GM12891 (cell line): ENCODE measurements around the gene SSTR3.
"Not testable (repeated sequence)": the region's sequence is repeated elsewhere in the genome, so short reads cannot be mapped to it uniquely, and the experiment has no call there.

Experiments used
- DNase-seq: peaks from one replicate; pipeline ENCODE4 v3.0.0; 2011; ENCODE audit warnings: low spot score; ENCODE audit not compliant: insufficient read length
- FAIRE-seq: peaks from 2 replicates; lab custom pipeline; 2011; peaks lifted over from hg19 to GRCh38; lab: Jason Lieb, UNC
- PAX5 ChIP-seq: IDR thresholded peaks from 2 replicates; pipeline ENCODE4 v1.6.1; 2011; ENCODE audit warnings: low read length, moderate library complexity, mild to moderate bottlenecking; ENCODE audit not compliant: insufficient read depth, severe bottlenecking
- POLR2A ChIP-seq: IDR thresholded peaks from 2 replicates; pipeline ENCODE4 v1.6.1; 2011; ENCODE audit warnings: low read depth, low read length, control low read depth
- POLR2AphosphoS5 ChIP-seq: IDR thresholded peaks from 2 replicates; pipeline ENCODE4 v1.6.1; 2011; ENCODE audit warnings: low read depth, low read length, control low read depth
- POU2F2 ChIP-seq: IDR thresholded peaks from 2 replicates; pipeline ENCODE4 v1.6.1; 2011; ENCODE audit warnings: low read depth, mild to moderate bottlenecking, control low read depth, low read length, moderate library complexity
- SPI1 ChIP-seq: IDR thresholded peaks from 2 replicates; pipeline ENCODE4 v1.6.1; 2011; ENCODE audit warnings: low read depth, low read length, control low read depth
- TAF1 ChIP-seq: IDR thresholded peaks from 2 replicates; pipeline ENCODE4 v1.6.1; 2011; ENCODE audit warnings: low read depth, low read length, control low read depth

Gene SSTR3

GRCh38 chr22:37175414-37176281 is 36.6 kb downstream of the SSTR3 start:
- FAIRE-seq: no peak
- no peak for DNase-seq
- TF ChIP-seq SPI1 (no peak), POLR2AphosphoS5 (no peak), POLR2A (no peak)

GRCh38 chr22:37174964-37175363 is 37.3 kb downstream of the SSTR3 start:
- TF ChIP-seq PAX5 (no peak), TAF1 (no peak), SPI1 (no peak), POLR2AphosphoS5 (no peak), POU2F2 (no peak), POLR2A (no peak)
- DNase-seq (no peak), FAIRE-seq (no peak)

GRCh38 chr22:37173709-37174108 is 38.6 kb downstream of the SSTR3 start:
- DNase-seq: no peak
- no peak for TF ChIP-seq POLR2A
- no peak for TF ChIP-seq TAF1
- TF ChIP-seq PAX5: no peak
- FAIRE-seq: no peak

- FAIRE-seq (no peak), DNase-seq (no peak)
- TF ChIP-seq TAF1 (no peak), SPI1 (no peak), POLR2A (no peak), PAX5 (no peak), POLR2AphosphoS5 (no peak)
These were observed 39.7 kb downstream of the SSTR3 start for GRCh38 chr22:37172266-37173245.

DNA sequence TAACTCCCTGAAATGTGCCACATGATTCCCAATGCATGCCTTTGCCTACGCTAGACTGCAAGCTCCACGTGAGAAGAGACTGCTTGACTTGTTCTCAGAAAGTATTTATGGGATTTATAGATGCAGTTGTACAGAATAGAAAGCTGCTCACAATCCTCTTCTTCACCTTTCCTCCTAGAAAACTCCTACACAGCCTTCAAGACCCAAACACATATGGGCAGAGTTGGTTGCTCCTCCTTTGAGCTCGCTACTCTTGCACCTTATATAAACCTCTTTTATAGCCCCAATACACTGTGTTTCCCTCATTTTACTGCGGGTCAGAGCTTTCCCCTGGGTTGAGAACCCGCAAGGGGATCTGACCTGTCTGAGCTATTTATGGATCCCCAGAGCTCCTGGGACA is 40.6 kb downstream of the SSTR3 start:
- TF ChIP-seq POU2F2: no peak
- TF ChIP-seq POLR2AphosphoS5: no peak
- TF ChIP-seq PAX5: no peak
- no peak for TF ChIP-seq SPI1
- no peak for TF ChIP-seq TAF1
- TF ChIP-seq POLR2A: no peak
- DNase-seq (no peak), FAIRE-seq (no peak)

DNA sequence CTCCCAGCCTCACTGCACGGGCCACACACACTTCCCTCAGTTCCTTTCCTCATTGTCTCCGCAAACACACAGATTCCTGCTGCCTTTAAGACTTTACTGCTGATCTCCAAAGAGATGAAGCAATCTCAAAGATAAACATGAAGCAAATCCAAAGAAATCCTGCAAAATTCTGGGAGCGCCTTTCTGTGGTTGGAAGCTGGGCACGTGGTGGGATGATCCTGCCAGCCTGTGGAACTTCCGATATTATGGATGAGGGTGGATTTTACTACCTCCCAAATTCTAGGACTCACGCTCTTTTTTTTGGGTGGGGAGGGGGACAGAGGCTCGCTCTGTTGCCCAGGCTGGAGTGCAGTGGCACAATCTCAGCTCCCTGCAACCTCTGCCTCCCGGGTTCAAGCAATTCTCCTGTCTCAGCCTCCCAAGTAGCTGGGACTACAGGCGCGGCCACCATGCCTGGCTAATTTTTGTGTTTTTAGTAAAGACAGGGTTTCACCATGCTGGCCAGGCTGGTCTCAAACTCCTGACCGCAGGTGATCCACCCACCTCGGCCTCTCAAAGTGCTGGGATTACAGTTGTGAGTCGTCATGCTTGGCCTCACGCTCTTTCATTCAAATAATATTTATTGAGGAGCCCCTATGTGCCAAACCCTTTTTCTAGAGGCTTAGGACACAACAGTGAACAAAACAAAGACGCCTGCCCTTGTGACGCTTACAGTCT is 41.4 kb downstream of the SSTR3 start:
- FAIRE-seq, DNase-seq: not testable (repeated sequence)

- FAIRE-seq (no peak), DNase-seq (no peak)
- TF ChIP-seq POLR2AphosphoS5 (no peak), TAF1 (no peak), SPI1 (no peak), POU2F2 (no peak), PAX5 (no peak), POLR2A (no peak)
These were observed 42.2 kb downstream of the SSTR3 start for GRCh38 chr22:37169947-37170688.

- no peak for TF ChIP-seq PAX5
- no peak for TF ChIP-seq POU2F2
- no peak for TF ChIP-seq POLR2A
- TF ChIP-seq POLR2AphosphoS5: no peak
- TF ChIP-seq TAF1: no peak
- no peak for TF ChIP-seq SPI1
- no peak for DNase-seq
- FAIRE-seq: no peak
These were observed 42.9 kb downstream of the SSTR3 start for GRCh38 chr22:37169406-37169805.

- FAIRE-seq (peak; percentile 87), DNase-seq (no peak)
These were observed 44.2 kb downstream of the SSTR3 start for GRCh38 chr22:37167981-37168647.

More at GRCh38 chr22:37167981-37168647, 44.2 kb downstream of the SSTR3 start:
- TF ChIP-seq POLR2A (no peak), SPI1 (no peak), POU2F2 (no peak)
